Measurements from ENCODE around the gene USO1.
"Not testable (repeated sequence)": the region's sequence is repeated elsewhere in the genome, so short reads cannot be mapped to it uniquely, and the experiment has no call there.

The USO1 gene

GRCh38 chr4:75715105-75715799, 9.1 kb upstream of the USO1 start:
- no peak for DNase-seq

GRCh38 chr4:75716054-75716453, 8.3 kb upstream of the USO1 start:
- DNase-seq, result not testable (repeated sequence)

GRCh38 chr4:75717408-75717807, 7.0 kb upstream of the USO1 start:
- DNase-seq, result no peak

GRCh38 chr4:75718529-75718928, 5.8 kb upstream of the USO1 start:
- no peak for DNase-seq

- no peak for DNase-seq
Observed at GRCh38 chr4:75722417-75722816, 2.0 kb upstream of the USO1 start.

- no peak for DNase-seq
Observed at GRCh38 chr4:75723163-75724065, 963 bp upstream of the USO1 start.

- DNase-seq, result peak; percentile 30
Observed at GRCh38 chr4:75724867-75725724, 719 bp downstream of the USO1 start.

- DNase-seq, result not testable (repeated sequence)
Observed at GRCh38 chr4:75725942-75726538, 1.7 kb downstream of the USO1 start.

- DNase-seq, result no peak
Observed at GRCh38 chr4:75726577-75726976, 2.2 kb downstream of the USO1 start.

- DNase-seq, result no peak
Observed at GRCh38 chr4:75727073-75727472, 2.7 kb downstream of the USO1 start.

- no peak for DNase-seq
Observed at GRCh38 chr4:75729836-75730235, 5.5 kb downstream of the USO1 start.

GRCh38 chr4:75733369-75733768, 9.0 kb downstream of the USO1 start:
- DNase-seq, result no peak

- no peak for DNase-seq
Observed at GRCh38 chr4:75735525-75735924, 11.1 kb downstream of the USO1 start.

- no peak for DNase-seq
Observed at GRCh38 chr4:75736862-75737261, 12.5 kb downstream of the USO1 start.

GRCh38 chr4:75737398-75737797, 13.0 kb downstream of the USO1 start:
- no peak for DNase-seq

GRCh38 chr4:75741027-75741426, 16.6 kb downstream of the USO1 start:
- no peak for DNase-seq

- DNase-seq, result no peak
Observed at GRCh38 chr4:75742451-75742850, 18.1 kb downstream of the USO1 start.

GRCh38 chr4:75745161-75745560, 20.8 kb downstream of the USO1 start:
- DNase-seq, result no peak

- no peak for DNase-seq
Observed at GRCh38 chr4:75745721-75746199, 21.4 kb downstream of the USO1 start.

GRCh38 chr4:75752637-75753036, 28.3 kb downstream of the USO1 start:
- DNase-seq, result no peak

GRCh38 chr4:75769036-75769435, 44.7 kb downstream of the USO1 start:
- DNase-seq, result no peak

GRCh38 chr4:75771607-75772006, 47.2 kb downstream of the USO1 start:
- no peak for DNase-seq

GRCh38 chr4:75777589-75777988, 53.2 kb downstream of the USO1 start:
- no peak for DNase-seq

Measured in activated gamma-delta T cell (primary cell).